Measurements from ENCODE around the gene CYP4V2.

Gene CYP4V2

GRCh38 chr4:186189656-186190055, 1.7 kb upstream of the CYP4V2 start:
- no peak for TF ChIP-seq CTCF (IDR thresholded peaks at IDR 0.05; ENCODE audit: extremely low read depth, missing control alignments)
- no peak for DNase-seq (ENCODE audit: low spot score)

- peak; percentile 66 for DNase-seq (ENCODE audit: low spot score)
- TF ChIP-seq CTCF (IDR thresholded peaks at IDR 0.05; ENCODE audit: extremely low read depth, missing control alignments) = no peak
These were observed 677 bp upstream of the CYP4V2 start for GRCh38 chr4:186190581-186191199.

- no peak for TF ChIP-seq CTCF (IDR thresholded peaks at IDR 0.05; ENCODE audit: extremely low read depth, missing control alignments)
- peak; percentile 45 for DNase-seq (ENCODE audit: low spot score)
These were observed 772 bp downstream of the CYP4V2 start for GRCh38 chr4:186192066-186192612.

GRCh38 chr4:186193851-186194250, 2.5 kb downstream of the CYP4V2 start:
- TF ChIP-seq CTCF (IDR thresholded peaks at IDR 0.05; ENCODE audit: extremely low read depth, missing control alignments) = no peak
- no peak for DNase-seq (ENCODE audit: low spot score)

GRCh38 chr4:186196063-186196462, 4.7 kb downstream of the CYP4V2 start:
- DNase-seq (ENCODE audit: low spot score) = no peak
- no peak for TF ChIP-seq CTCF (IDR thresholded peaks at IDR 0.05; ENCODE audit: extremely low read depth, missing control alignments)

GRCh38 chr4:186200516-186200915, 9.1 kb downstream of the CYP4V2 start:
- no peak for DNase-seq (ENCODE audit: low spot score)
- TF ChIP-seq CTCF (IDR thresholded peaks at IDR 0.05; ENCODE audit: extremely low read depth, missing control alignments) = no peak

- TF ChIP-seq CTCF (IDR thresholded peaks at IDR 0.05; ENCODE audit: extremely low read depth, missing control alignments) = no peak
- no peak for DNase-seq (ENCODE audit: low spot score)
These were observed 9.6 kb downstream of the CYP4V2 start for GRCh38 chr4:186201010-186201409.
